Loucy (cell line): ENCODE results near the gene APBB1.

ENCODE experiments used
- H2AFZ ChIP-seq: fragments of 200-600 bp; sonication (generic); 2 replicates; pipeline ENCODE4 v1.6.0; 2016; ENCODE audit warnings: antibody characterized with exemption, mild to moderate bottlenecking, low read length, moderate library complexity
- H3F3A ChIP-seq: fragments of 200-600 bp; 2 replicates; pipeline ENCODE4 v1.6.0; 2016; ENCODE audit warnings: antibody characterized with exemption, low read depth, mild to moderate bottlenecking
- H3K27me3 ChIP-seq: fragments of 200-600 bp; sonication (generic); 2 replicates; pipeline ENCODE4 v1.6.1; 2014; ENCODE audit warnings: low read length, mild to moderate bottlenecking; ENCODE audit not compliant: insufficient read depth, poor library complexity, severe bottlenecking
- H3K36me3 ChIP-seq: fragments of 200-600 bp; sonication (generic); 2 replicates; pipeline ENCODE4 v1.6.1; 2016; ENCODE audit warnings: low read length; ENCODE audit not compliant: insufficient read depth
- H3K4me1 ChIP-seq: fragments of 200-600 bp; sonication (generic); 2 replicates; pipeline ENCODE4 v1.5.1; 2014; ENCODE audit warnings: low read length, mild to moderate bottlenecking; ENCODE audit not compliant: insufficient read depth, poor library complexity, severe bottlenecking
- H3K4me2 ChIP-seq: fragments of 200-600 bp; sonication (generic); 2 replicates; pipeline ENCODE4 v1.6.0; 2014; ENCODE audit warnings: antibody characterized with exemption, low read length, low read depth, mild to moderate bottlenecking; ENCODE audit not compliant: poor library complexity, severe bottlenecking
- H3K4me3 ChIP-seq: fragments of 200-600 bp; sonication (generic); 2 replicates; pipeline ENCODE4 v1.5.1; 2014; ENCODE audit warnings: low read length, mild to moderate bottlenecking, mixed read lengths; ENCODE audit not compliant: poor library complexity, severe bottlenecking
- H3K79me2 ChIP-seq: fragments of 200-600 bp; sonication (generic); 2 replicates; pipeline ENCODE4 v1.6.1; 2014; ENCODE audit warnings: low read length; ENCODE audit not compliant: insufficient read depth
- H3K9ac ChIP-seq: fragments of 200-600 bp; sonication (generic); 2 replicates; pipeline ENCODE4 v1.6.0; 2014; ENCODE audit warnings: mild to moderate bottlenecking, low read depth, low read length, moderate library complexity; ENCODE audit not compliant: poor library complexity, severe bottlenecking
- H3K9me2 ChIP-seq: fragments of 200-600 bp; sonication (generic); replicated peaks from 2 replicates; pipeline ENCODE4 v1.6.1; 2016; ENCODE audit warnings: low read depth, low read length, mixed read lengths
- H3K9me3 ChIP-seq: fragments of 200-600 bp; sonication (generic); 2 replicates; pipeline ENCODE4 v1.6.1; 2014; ENCODE audit warnings: mild to moderate bottlenecking, antibody characterized with exemption, low read length, low read depth; ENCODE audit not compliant: insufficient read depth
- H4K20me1 ChIP-seq: fragments of 200-600 bp; sonication (generic); 2 replicates; pipeline ENCODE4 v1.6.0; 2014; ENCODE audit warnings: antibody characterized with exemption, low read length, mild to moderate bottlenecking; ENCODE audit not compliant: insufficient read depth, poor library complexity, severe bottlenecking
- CTCF ChIP-seq: fragments of 200-600 bp; sonication (generic); conservative IDR thresholded peaks from 2 replicates; pipeline ENCODE4 v1.5.1; 2014; ENCODE audit warnings: mild to moderate bottlenecking, antibody characterized with exemption, low read length
- EZH2phosphoT487 ChIP-seq: fragments of 200-600 bp; IDR thresholded peaks from 2 replicates; pipeline ENCODE4 v1.6.1; 2018; ENCODE audit warnings: antibody characterized with exemption, mild to moderate bottlenecking, moderate library complexity, borderline replicate concordance

APBB1 gene

DNA sequence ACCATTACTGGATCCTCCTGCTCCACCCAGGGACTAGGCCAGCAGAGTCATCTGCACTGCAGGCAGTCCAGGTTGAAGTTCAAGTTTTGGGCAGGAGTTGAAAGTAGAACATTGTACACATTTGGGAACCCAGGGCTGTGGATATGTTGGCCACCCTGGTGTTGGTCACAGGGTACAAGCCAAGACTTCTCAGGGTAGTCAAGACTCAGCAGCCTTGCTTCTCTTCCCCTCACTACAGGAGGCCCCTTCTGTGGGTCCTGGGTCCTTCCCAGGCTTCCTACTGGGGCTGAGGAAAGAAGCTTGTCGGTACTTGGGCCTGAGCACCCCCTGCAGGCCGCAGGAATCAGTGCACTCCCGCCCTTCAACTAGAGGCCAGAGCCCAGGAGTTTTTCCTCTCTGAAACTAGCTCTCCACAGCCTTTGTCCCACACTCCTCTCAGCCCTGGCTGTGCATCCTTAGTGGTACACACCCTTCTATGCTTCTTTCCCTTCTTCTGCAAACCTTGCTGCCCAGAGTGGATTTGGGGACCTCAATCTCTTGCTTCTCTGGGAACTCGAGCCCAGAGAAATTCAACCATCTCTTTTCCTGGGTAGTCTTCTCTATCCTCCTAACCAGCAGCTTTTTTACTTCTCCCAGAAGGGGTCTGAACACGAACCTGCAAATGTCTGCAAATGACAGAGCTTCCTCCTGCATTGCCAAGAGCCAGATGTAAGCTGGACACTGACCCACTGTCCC, 24.5 kb upstream of the APBB1 start:
- Histone ChIP-seq H4K20me1 (no peaks in the 10 kb centered on the region), H2AFZ (peak overlapping the region; percentile 47), H3K9ac (no peak overlapping the region), H3K79me2 (no peaks in the 10 kb centered on the region), H3K9me3 (no peaks in the 10 kb centered on the region), H3K4me3 (no peak overlapping the region), H3K27me3 (no peaks in the 10 kb centered on the region), H3K36me3 (no peaks in the 10 kb centered on the region), H3K9me2 (no peaks in the 10 kb centered on the region), H3K4me1 (peaks cover 10% of the 10 kb centered on the region), H3F3A (no peaks in the 10 kb centered on the region), H3K4me2 (no peak overlapping the region)
- TF ChIP-seq CTCF (peak; percentile 92), EZH2phosphoT487 (no peak)

DNA sequence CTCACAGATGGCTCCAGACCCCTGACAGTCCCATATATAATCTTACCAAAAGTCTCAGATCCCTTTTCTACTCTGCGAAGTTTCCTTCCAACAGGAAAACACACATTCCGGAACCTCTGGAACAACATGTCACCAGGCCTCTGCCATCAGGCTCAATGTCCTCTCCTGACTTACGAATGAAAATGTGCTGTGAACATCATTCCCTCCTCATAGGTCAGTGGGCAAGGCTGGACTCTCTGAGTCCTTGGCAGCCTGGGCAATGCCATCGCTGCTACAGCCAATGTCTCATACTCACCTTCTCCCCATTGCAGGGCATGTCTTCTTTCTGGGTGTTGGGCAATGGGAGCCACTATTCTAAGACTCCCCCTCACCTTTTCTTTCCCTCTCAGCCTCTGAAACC, 23.5 kb upstream of the APBB1 start:
- Histone ChIP-seq H3K4me1 (peaks cover 20% of the 10 kb centered on the region), H4K20me1 (no peaks in the 10 kb centered on the region), H3K79me2 (no peaks in the 10 kb centered on the region), H3K4me2 (no peak overlapping the region), H3K9ac (no peak overlapping the region), H3K27me3 (no peaks in the 10 kb centered on the region), H2AFZ (no peak overlapping the region), H3F3A (no peaks in the 10 kb centered on the region), H3K36me3 (no peaks in the 10 kb centered on the region), H3K9me2 (no peaks in the 10 kb centered on the region), H3K9me3 (no peaks in the 10 kb centered on the region), H3K4me3 (no peak overlapping the region)
- TF ChIP-seq CTCF = no peak

- no peak within 1 kb of the TSS for H3K9ac ChIP-seq
- no peaks in the 10 kb centered on the region for H3K27me3 ChIP-seq
- H4K20me1 ChIP-seq = no peaks in the 10 kb centered on the region
- no peaks in the 10 kb centered on the region for H3K36me3 ChIP-seq
- no peak for TF ChIP-seq EZH2phosphoT487
- TF ChIP-seq CTCF = no peak
- H3K4me3 ChIP-seq = no peak within 1 kb of the TSS
- H3K4me1 ChIP-seq = peaks cover 20% of the 10 kb centered on the region
- H3K79me2 ChIP-seq = no peaks in the 10 kb centered on the region
- H3K4me2 ChIP-seq = no peak within 1 kb of the TSS
- H3F3A ChIP-seq = no peaks in the 10 kb centered on the region
- no peaks in the 10 kb centered on the region for H3K9me3 ChIP-seq
- 0 out of 2 replicates have a peak within 1 kb of the TSS, but pooled peaks have one; percentile 91 for H2AFZ ChIP-seq
- H3K9me2 ChIP-seq = no peaks in the 10 kb centered on the region
These were observed 22.0 kb upstream of the APBB1 start, which contains the start of gene HPX for GRCh38 chr11:6440906-6441358. TSS of gene HPX (minus strand) at chr11:6440987. CDS start at chr11:6440963, 24 bp downstream.
